H9 (cell line): ENCODE measurements around the gene DPAGT1. TPM values are rescaled to one million over a fixed set of nuclear protein-coding genes. Genes with fewer than 3 reads are reported as not detected.

Source experiments
- DNase-seq: peaks from one replicate; pipeline ENCODE4 v3.0.0-alpha.2; 2017
- H2AFZ ChIP-seq: one replicate; pipeline ENCODE4 v1.6.1; 2013; ENCODE audit warnings: mild to moderate bottlenecking, low read length, control low read depth, moderate library complexity
- H2AK5ac ChIP-seq: 2 replicates; pipeline ENCODE4 v1.6.1; 2013; ENCODE audit warnings: low read length, control low read depth, mixed read lengths; ENCODE audit not compliant: insufficient read length
- H2BK120ac ChIP-seq: one replicate; pipeline ENCODE4 v1.6.1; 2013; ENCODE audit warnings: low read depth, mild to moderate bottlenecking, low read length, control low read depth, inconsistent platforms; ENCODE audit not compliant: poor library complexity, severe bottlenecking
- H2BK12ac ChIP-seq: 2 replicates; pipeline ENCODE4 v1.6.1; 2013; ENCODE audit warnings: low read length, control low read depth, mixed read lengths, low read depth; ENCODE audit not compliant: insufficient read length
- H2BK15ac ChIP-seq: 2 replicates; pipeline ENCODE4 v1.6.1; 2013; ENCODE audit warnings: low read depth, low read length, control low read depth
- H2BK20ac ChIP-seq: one replicate; pipeline ENCODE4 v1.6.1; 2013; ENCODE audit warnings: low read depth, mild to moderate bottlenecking, low read length, control low read depth, inconsistent platforms; ENCODE audit not compliant: poor library complexity, severe bottlenecking
- H2BK5ac ChIP-seq: 2 replicates; pipeline ENCODE4 v1.6.1; 2013; ENCODE audit warnings: low read length, control low read depth, mixed read lengths; ENCODE audit not compliant: insufficient read length
- H3K14ac ChIP-seq: 2 replicates; pipeline ENCODE4 v1.6.1; 2013; ENCODE audit warnings: low read length, control low read depth; ENCODE audit not compliant: insufficient read depth
- H3K18ac ChIP-seq: 2 replicates; pipeline ENCODE4 v1.6.1; 2013; ENCODE audit warnings: low read depth, mild to moderate bottlenecking, mixed read lengths, low read length, control low read depth; ENCODE audit not compliant: insufficient read length
- H3K23ac ChIP-seq: 2 replicates; pipeline ENCODE4 v1.6.1; 2013; ENCODE audit warnings: low read length, control low read depth, mixed read lengths, low read depth; ENCODE audit not compliant: insufficient read length
- H3K23me2 ChIP-seq: 2 replicates; pipeline ENCODE4 v1.6.1; 2013; ENCODE audit warnings: low read depth, mild to moderate bottlenecking, mixed read lengths, low read length, control low read depth; ENCODE audit not compliant: insufficient read length, poor library complexity, severe bottlenecking
- H3K27ac ChIP-seq: 2 replicates; pipeline ENCODE4 v1.5.1; 2013; ENCODE audit warnings: low read length, control low read depth, mixed read lengths, low read depth; ENCODE audit not compliant: insufficient read length
- H3K27me3 ChIP-seq: 2 replicates; pipeline ENCODE4 v1.6.1; 2013; ENCODE audit warnings: low read length, control low read depth, inconsistent platforms; ENCODE audit not compliant: insufficient read depth
- H3K4ac ChIP-seq: 2 replicates; pipeline ENCODE4 v1.6.1; 2013; ENCODE audit warnings: low read depth, mild to moderate bottlenecking, control low read depth, inconsistent platforms, low read length, moderate library complexity
- H3K4me1 ChIP-seq: 2 replicates; pipeline ENCODE4 v1.6.1; 2013; ENCODE audit warnings: low read length, control low read depth, inconsistent platforms; ENCODE audit not compliant: insufficient read depth
- H3K4me2 ChIP-seq: 2 replicates; pipeline ENCODE4 v1.6.1; 2013; ENCODE audit warnings: low read length, control low read depth, mixed read lengths; ENCODE audit not compliant: insufficient read length, insufficient read depth
- H3K56ac ChIP-seq: 2 replicates; pipeline ENCODE4 v1.6.1; 2013; ENCODE audit warnings: low read depth, mild to moderate bottlenecking, mixed read lengths, low read length, control low read depth; ENCODE audit not compliant: insufficient read length
- H3K79me1 ChIP-seq: 2 replicates; pipeline ENCODE4 v1.6.1; 2013; ENCODE audit warnings: low read depth, mild to moderate bottlenecking, moderate library complexity, low read length, control low read depth, inconsistent platforms; ENCODE audit not compliant: insufficient read depth, poor library complexity, severe bottlenecking
- H3K79me2 ChIP-seq: 2 replicates; pipeline ENCODE4 v1.6.1; 2013; ENCODE audit warnings: low read length, control low read depth, inconsistent platforms; ENCODE audit not compliant: insufficient read depth
- H3K9ac ChIP-seq: 2 replicates; pipeline ENCODE4 v1.6.1; 2013; ENCODE audit warnings: low read length, control low read depth, mixed read lengths; ENCODE audit not compliant: insufficient read length; ENCODE audit errors: extremely low read depth
- H3K9me3 ChIP-seq: one replicate; pipeline ENCODE4 v1.6.1; 2013; ENCODE audit warnings: low read depth, low read length, inconsistent platforms; ENCODE audit not compliant: control insufficient read depth
- H3T11ph ChIP-seq: one replicate; pipeline ENCODE4 v1.6.1; 2013; ENCODE audit warnings: mild to moderate bottlenecking, low read length, control low read depth, inconsistent platforms
- H4K20me1 ChIP-seq: one replicate; pipeline ENCODE4 v1.6.1; 2013; ENCODE audit not compliant: control insufficient read depth, insufficient read length, insufficient read depth
- H4K5ac ChIP-seq: 2 replicates; pipeline ENCODE4 v1.6.1; 2013; ENCODE audit warnings: low read depth, mild to moderate bottlenecking, mixed read lengths, low read length, control low read depth; ENCODE audit not compliant: insufficient read length
- H4K8ac ChIP-seq: replicated peaks from 2 replicates; pipeline ENCODE4 v1.6.1; 2013; ENCODE audit warnings: low read length, control low read depth, mixed read lengths, low read depth; ENCODE audit not compliant: insufficient read length
- H4K91ac ChIP-seq: 2 replicates; pipeline ENCODE4 v1.6.1; 2013; ENCODE audit warnings: low read depth, mild to moderate bottlenecking, moderate library complexity, mixed read lengths, low read length, control low read depth; ENCODE audit not compliant: insufficient read length
- H3K27ac Mint-ChIP-seq, 3 experiments: 2 replicates in 2 of 3; 3 replicates in 1 of 3; pipeline ENCODE4 v1.8.0; 2020 to 2021; ENCODE audit warnings: mixed read lengths in 3 of 3, mild to moderate bottlenecking in 1 of 3, moderate library complexity in 1 of 3
- H3K27me3 Mint-ChIP-seq: 2 replicates; pipeline ENCODE4 v1.8.0; 2021; ENCODE audit warnings: low read depth, mild to moderate bottlenecking, moderate library complexity, mixed read lengths
- H3K36me3 Mint-ChIP-seq, 3 experiments: 2 replicates in 2 of 3; 3 replicates in 1 of 3; pipeline ENCODE4 v1.8.0; 2020 to 2021; ENCODE audit warnings: low read depth in 3 of 3, mixed read lengths in 3 of 3; ENCODE audit not compliant: insufficient read depth in 1 of 3
- H3K4me1 Mint-ChIP-seq, 2 experiments: 2 replicates each; pipeline ENCODE4 v1.8.0; 2020; ENCODE audit warnings: mixed read lengths in 2 of 2
- H3K4me3 Mint-ChIP-seq, 2 experiments: 2 replicates in 1 of 2; 3 replicates in 1 of 2; pipeline ENCODE4 v1.8.0; 2020 to 2021; ENCODE audit warnings: mild to moderate bottlenecking in 2 of 2, mixed read lengths in 2 of 2, moderate library complexity in 1 of 2
- H3K9me3 Mint-ChIP-seq, 2 experiments: 2 replicates in 1 of 2; 3 replicates in 1 of 2; pipeline ENCODE4 v1.8.0; 2020; ENCODE audit warnings: mild to moderate bottlenecking in 2 of 2, mixed read lengths in 2 of 2, moderate library complexity in 1 of 2
- WGBS: extraction: QIAGEN DNeasy Blood & Tissue Kit; methylation state at CpG from one replicate; pipeline ENCODE4 v1.1.7; 2013; ENCODE audit warnings: missing lambda C conversion rate, low lambda C conversion rate, mixed read lengths; ENCODE audit not compliant: insufficient read length; ENCODE audit errors: extremely low coverage; 5-methylcytosine and 5-hydroxymethylcytosine counted together
- total RNA-seq: library from RNA; stranded (reverse); gene quantifications from 2 replicates; pipeline ENCODE4 v1.2.1, GENCODE V29; 2021
- TF ChIP-seq, protein P1 (sequence below): fragments of 200-600 bp; sonication (generic); conservative IDR thresholded peaks from 3 replicates; pipeline ENCODE4 v1.8.0; 2021; ENCODE audit warnings: antibody characterized with exemption, mild to moderate bottlenecking

Gene DPAGT1
- total RNA-seq, 1 experiment from 2014 or later, result 43.6 TPM

DNA sequence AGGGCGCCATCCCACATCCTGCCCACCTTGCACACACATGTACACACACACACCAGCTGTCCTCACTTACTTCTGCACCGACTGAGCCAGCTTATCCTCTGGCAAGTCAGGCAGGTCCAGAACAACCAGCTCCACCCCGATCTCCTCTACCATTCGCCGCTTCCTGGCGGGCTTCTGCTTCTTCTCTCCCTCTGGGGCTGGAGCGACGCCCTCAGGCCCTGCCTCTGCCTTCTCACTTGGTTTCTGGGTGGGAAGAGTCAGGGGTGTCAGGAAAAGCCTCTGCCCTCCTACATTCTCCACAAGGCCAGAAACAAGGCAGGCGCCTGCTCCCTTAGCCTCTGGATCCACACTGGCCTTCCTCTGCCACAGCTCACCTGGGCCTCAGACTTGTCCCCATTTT is 53.0 kb downstream of the DPAGT1 start:
- H2AFZ ChIP-seq, result no peak overlapping the region
- WGBS, result no CpG with 5 or more reads among the region's 9 CpGs
- H3K27ac Mint-ChIP-seq, result no peak overlapping the region; a peak in 1 of 7 replicates
- no peaks in the 10 kb centered on the region for H3K79me2 ChIP-seq
- no peaks in the 10 kb centered on the region for H3K27me3 Mint-ChIP-seq
- no peaks in the 10 kb centered on the region for H4K20me1 ChIP-seq
- H3K4me3 Mint-ChIP-seq, result no peak overlapping the region; a peak in 1 of 5 replicates
- no peaks in the 10 kb centered on the region for H3K79me1 ChIP-seq
- H3K4me1 ChIP-seq, result no peaks in the 10 kb centered on the region
- no peaks in the 10 kb centered on the region for H3K9me3 Mint-ChIP-seq
- no peaks in the 10 kb centered on the region for H3K9me3 ChIP-seq
- H4K8ac ChIP-seq, result no peak overlapping the region
- H3K27me3 ChIP-seq, result no peaks in the 10 kb centered on the region
- no peak overlapping the region for H3K18ac ChIP-seq
- H2BK5ac ChIP-seq, result no peak overlapping the region
- no peak overlapping the region for H3K56ac ChIP-seq
- H3K23me2 ChIP-seq, result no peaks in the 10 kb centered on the region
- H2AK5ac ChIP-seq, result no peak overlapping the region
- no peak for DNase-seq
- H4K5ac ChIP-seq, result no peak overlapping the region
- no peak overlapping the region for H3K4ac ChIP-seq
- peaks cover 2 to 13% of the 10 kb centered on the region in 2 experiments; a peak in 3 of 4 replicates for H3K4me1 Mint-ChIP-seq
- no peak overlapping the region for H2BK12ac ChIP-seq
- H2BK20ac ChIP-seq, result no peak overlapping the region
- no peak overlapping the region for H3T11ph ChIP-seq
- no peak overlapping the region for H3K14ac ChIP-seq
- no peak overlapping the region for H3K4me2 ChIP-seq
- H3K23ac ChIP-seq, result no peak overlapping the region
- peaks cover 71 to 94% (median 83%) of the 10 kb centered on the region in 3 experiments for H3K36me3 Mint-ChIP-seq
- H2BK120ac ChIP-seq, result no peak overlapping the region
- no peak overlapping the region for H3K9ac ChIP-seq
- no peak overlapping the region for H4K91ac ChIP-seq
- no peak overlapping the region for H2BK15ac ChIP-seq
- no peak overlapping the region for H3K27ac ChIP-seq
- TF ChIP-seq, protein P1, sequence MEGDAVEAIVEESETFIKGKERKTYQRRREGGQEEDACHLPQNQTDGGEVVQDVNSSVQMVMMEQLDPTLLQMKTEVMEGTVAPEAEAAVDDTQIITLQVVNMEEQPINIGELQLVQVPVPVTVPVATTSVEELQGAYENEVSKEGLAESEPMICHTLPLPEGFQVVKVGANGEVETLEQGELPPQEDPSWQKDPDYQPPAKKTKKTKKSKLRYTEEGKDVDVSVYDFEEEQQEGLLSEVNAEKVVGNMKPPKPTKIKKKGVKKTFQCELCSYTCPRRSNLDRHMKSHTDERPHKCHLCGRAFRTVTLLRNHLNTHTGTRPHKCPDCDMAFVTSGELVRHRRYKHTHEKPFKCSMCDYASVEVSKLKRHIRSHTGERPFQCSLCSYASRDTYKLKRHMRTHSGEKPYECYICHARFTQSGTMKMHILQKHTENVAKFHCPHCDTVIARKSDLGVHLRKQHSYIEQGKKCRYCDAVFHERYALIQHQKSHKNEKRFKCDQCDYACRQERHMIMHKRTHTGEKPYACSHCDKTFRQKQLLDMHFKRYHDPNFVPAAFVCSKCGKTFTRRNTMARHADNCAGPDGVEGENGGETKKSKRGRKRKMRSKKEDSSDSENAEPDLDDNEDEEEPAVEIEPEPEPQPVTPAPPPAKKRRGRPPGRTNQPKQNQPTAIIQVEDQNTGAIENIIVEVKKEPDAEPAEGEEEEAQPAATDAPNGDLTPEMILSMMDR, result no peak
